Mesothelial cell of epicardium (in vitro differentiated cells): Measurements from ENCODE around the gene PSPN. TPM values are rescaled to one million over a fixed set of nuclear protein-coding genes. Genes with fewer than 3 reads are reported as not detected.
A peak's percentile ranks its signal among the peaks of the same experiment; 100 is the strongest.
"Not testable (repeated sequence)": the region's sequence is repeated elsewhere in the genome, so short reads cannot be mapped to it uniquely, and the experiment has no call there.

ENCODE experiments used
- DNase-seq, 2 experiments: peaks; one replicate each; pipeline ENCODE4 v3.0.0; 2021; ENCODE audit warnings: low spot score in 2 of 2; ENCODE audit not compliant: unreplicated experiment in 2 of 2
- H3K27ac Mint-ChIP-seq: 2 replicates; pipeline ENCODE4 v1.8.0; 2021; ENCODE audit warnings: mixed read lengths
- H3K27me3 Mint-ChIP-seq: 2 replicates; pipeline ENCODE4 v1.8.0; 2021; ENCODE audit warnings: low read depth, mixed read lengths
- H3K36me3 Mint-ChIP-seq: 2 replicates; pipeline ENCODE4 v1.8.0; 2021; ENCODE audit warnings: mixed read lengths
- H3K4me1 Mint-ChIP-seq: 2 replicates; pipeline ENCODE4 v1.8.0; 2021; ENCODE audit warnings: mixed read lengths
- H3K4me3 Mint-ChIP-seq: 2 replicates; pipeline ENCODE4 v1.8.0; 2021; ENCODE audit warnings: mild to moderate bottlenecking, moderate library complexity, mixed read lengths
- H3K9me3 Mint-ChIP-seq: 2 replicates; pipeline ENCODE4 v1.8.0; 2021; ENCODE audit warnings: mixed read lengths
- total RNA-seq: library from RNA; stranded (reverse); gene quantifications from 3 replicates; pipeline ENCODE4 v1.2.1, GENCODE V29; 2021
- TF ChIP-seq, protein P1 (sequence below): fragments of 200-600 bp; sonication (generic); IDR thresholded peaks from one replicate; pipeline ENCODE4 v1.5.0; 2021; ENCODE audit warnings: antibody characterized with exemption; ENCODE audit not compliant: unreplicated experiment

PSPN gene
- total RNA-seq, 1 donor from 2014 or later = 3.6 TPM

GRCh38 chr19:6359568-6360341 is 16.0 kb downstream of the PSPN start:
- DNase-seq = no peak
- TF ChIP-seq, protein P1, sequence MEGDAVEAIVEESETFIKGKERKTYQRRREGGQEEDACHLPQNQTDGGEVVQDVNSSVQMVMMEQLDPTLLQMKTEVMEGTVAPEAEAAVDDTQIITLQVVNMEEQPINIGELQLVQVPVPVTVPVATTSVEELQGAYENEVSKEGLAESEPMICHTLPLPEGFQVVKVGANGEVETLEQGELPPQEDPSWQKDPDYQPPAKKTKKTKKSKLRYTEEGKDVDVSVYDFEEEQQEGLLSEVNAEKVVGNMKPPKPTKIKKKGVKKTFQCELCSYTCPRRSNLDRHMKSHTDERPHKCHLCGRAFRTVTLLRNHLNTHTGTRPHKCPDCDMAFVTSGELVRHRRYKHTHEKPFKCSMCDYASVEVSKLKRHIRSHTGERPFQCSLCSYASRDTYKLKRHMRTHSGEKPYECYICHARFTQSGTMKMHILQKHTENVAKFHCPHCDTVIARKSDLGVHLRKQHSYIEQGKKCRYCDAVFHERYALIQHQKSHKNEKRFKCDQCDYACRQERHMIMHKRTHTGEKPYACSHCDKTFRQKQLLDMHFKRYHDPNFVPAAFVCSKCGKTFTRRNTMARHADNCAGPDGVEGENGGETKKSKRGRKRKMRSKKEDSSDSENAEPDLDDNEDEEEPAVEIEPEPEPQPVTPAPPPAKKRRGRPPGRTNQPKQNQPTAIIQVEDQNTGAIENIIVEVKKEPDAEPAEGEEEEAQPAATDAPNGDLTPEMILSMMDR = no peak
- H3K9me3 Mint-ChIP-seq = no peaks in the 10 kb centered on the region
- H3K4me1 Mint-ChIP-seq = peaks cover 20% of the 10 kb centered on the region
- peaks cover 3% of the 10 kb centered on the region for H3K36me3 Mint-ChIP-seq
- peak overlapping the region; percentile 27 for H3K4me3 Mint-ChIP-seq
- no peaks in the 10 kb centered on the region for H3K27me3 Mint-ChIP-seq
- H3K27ac Mint-ChIP-seq = no peak overlapping the region

DNA sequence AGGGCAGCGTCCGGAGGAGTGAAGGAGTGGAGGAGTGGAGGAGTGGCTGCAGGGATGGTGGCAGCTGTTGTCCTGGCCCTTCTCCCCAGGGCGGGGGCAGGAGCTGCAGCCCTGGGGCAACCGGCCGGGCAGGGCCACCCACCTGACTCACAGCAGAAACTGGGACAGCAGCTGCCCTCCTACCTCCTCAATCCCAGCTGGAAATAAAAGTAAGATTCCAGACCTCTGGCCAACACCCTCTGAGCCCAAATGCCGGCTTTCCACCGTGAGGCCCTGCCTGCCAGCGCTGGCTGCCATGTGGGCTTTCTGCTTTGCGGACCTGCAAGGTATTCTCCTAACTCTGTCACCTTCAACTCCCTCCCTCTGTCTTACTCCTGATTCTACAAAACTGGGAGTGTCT is 17.7 kb downstream of the PSPN start:
- Mint-ChIP-seq H3K4me1 (peaks cover 17% of the 10 kb centered on the region), H3K27me3 (no peaks in the 10 kb centered on the region), H3K27ac (no peak overlapping the region), H3K4me3 (no peak overlapping the region), H3K9me3 (no peaks in the 10 kb centered on the region), H3K36me3 (no peaks in the 10 kb centered on the region)
- TF ChIP-seq, protein P1 = no peak
- no peak for DNase-seq

- Mint-ChIP-seq H3K27ac (no peak overlapping the region), H3K4me1 (peaks cover 11% of the 10 kb centered on the region), H3K9me3 (no peaks in the 10 kb centered on the region), H3K4me3 (no peak overlapping the region), H3K27me3 (no peaks in the 10 kb centered on the region), H3K36me3 (no peaks in the 10 kb centered on the region)
- no peak for DNase-seq
- TF ChIP-seq, protein P1 = no peak
These were observed 18.6 kb downstream of the PSPN start for GRCh38 chr19:6357174-6357573.

DNA sequence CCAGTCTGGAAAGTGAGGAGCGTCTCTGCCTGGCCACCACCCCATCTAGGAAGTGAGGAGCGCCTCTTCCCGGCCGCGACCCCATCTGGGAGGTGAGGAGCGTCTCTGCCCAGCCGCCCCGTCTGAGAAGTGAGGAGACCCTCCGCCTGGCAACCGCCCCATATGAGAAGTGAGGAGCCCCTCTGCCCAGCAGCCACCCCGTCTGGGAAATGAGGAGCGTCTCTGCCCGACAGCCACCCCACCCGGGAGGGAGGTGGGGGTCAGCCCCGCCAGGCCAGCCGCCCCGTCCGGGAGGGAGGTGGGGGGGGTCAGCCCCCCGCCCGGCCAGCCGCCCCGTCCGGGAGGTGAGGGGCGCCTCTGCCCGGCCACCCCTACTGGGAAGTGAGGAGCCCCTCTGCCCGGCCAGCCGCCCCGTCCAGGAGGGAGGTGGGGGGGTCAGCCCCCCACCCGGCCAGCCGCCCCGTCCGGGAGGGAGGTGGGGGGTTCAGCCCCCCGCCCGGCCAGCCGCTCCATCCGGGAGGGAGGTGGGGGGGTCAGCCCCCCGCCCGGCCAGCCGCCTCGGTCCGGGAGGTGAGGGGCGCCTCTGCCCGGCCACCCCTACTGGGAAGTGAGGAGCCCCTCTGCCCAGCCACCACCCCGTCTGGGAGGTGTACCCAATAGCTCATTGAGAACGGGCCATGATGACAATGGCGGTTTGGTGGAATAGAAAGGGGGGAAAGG is 20.3 kb downstream of the PSPN start:
- H3K36me3 Mint-ChIP-seq, H3K27ac Mint-ChIP-seq, DNase-seq, H3K4me3 Mint-ChIP-seq, H3K4me1 Mint-ChIP-seq, H3K9me3 Mint-ChIP-seq, H3K27me3 Mint-ChIP-seq: not testable (repeated sequence)

DNA sequence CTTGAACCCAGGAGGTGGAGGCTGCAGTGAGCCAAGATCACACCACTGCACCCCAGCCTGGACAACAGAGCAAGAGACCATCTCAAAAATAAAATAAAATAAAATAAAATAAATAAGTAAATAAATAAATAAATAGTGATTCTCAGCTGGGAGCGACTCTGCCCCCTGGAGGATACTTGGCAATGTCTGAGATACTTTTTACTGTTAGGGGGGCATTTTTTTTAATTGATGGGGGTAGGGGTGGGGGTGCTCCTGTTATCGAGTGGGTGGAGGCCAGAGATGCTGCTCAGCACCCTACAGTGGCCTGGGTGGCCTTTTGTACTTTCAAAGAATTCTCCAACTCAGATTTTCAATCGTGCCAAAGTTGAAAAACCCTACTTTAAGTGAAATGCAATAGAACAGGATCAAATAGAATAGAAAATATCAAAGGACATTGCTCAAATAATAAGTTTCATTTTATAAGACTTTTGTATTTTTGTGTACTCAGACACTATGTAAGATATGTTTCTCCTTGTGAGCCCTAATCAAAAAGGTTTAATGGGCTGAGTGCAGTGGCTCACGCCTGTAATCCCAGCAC is 21.5 kb downstream of the PSPN start:
- Mint-ChIP-seq H3K36me3 (no peaks in the 10 kb centered on the region), H3K27ac (no peak overlapping the region)
- DNase-seq = no peak

More for the DNA sequence above, 21.5 kb downstream of the PSPN start:
- Mint-ChIP-seq H3K4me1 (peaks cover 6% of the 10 kb centered on the region), H3K27me3 (peaks cover 5% of the 10 kb centered on the region), H3K9me3 (no peaks in the 10 kb centered on the region), H3K4me3 (no peak overlapping the region)
- TF ChIP-seq, protein P1 = peak; percentile 39
